ENCODE measurements around the gene CPSF7.

CPSF7 gene

GRCh38 chr11:61353131-61354067 lies 76.4 kb downstream of the CPSF7 start:
- ATAC-seq, result no peak
- no peak for DNase-seq

Data from stimulated activated naive CD8-positive, alpha-beta T cell treated with anti-CD3 and anti-CD28 coated beads, Interleukin-15, Interleukin-2, amounts not matched to agents 100 U/mL and 50 U/mL, for 24 hours (primary cell).